Glutamatergic neuron (in vitro differentiated cells): ENCODE measurements around the gene SUGCT. TPM values are rescaled to one million over a fixed set of nuclear protein-coding genes. Genes with fewer than 3 reads are reported as not detected.

Experiments
- DNase-seq: peaks from one replicate; pipeline ENCODE4 v3.0.0; 2022
- H3K27ac Mint-ChIP-seq: one replicate; pipeline ENCODE4 v1.8.0; 2020; ENCODE audit warnings: mild to moderate bottlenecking, mixed read lengths, inconsistent platforms; ENCODE audit not compliant: unreplicated experiment
- H3K27me3 Mint-ChIP-seq: one replicate; pipeline ENCODE4 v1.8.0; 2020; ENCODE audit warnings: mild to moderate bottlenecking, moderate library complexity, mixed read lengths, inconsistent platforms; ENCODE audit not compliant: unreplicated experiment
- H3K36me3 Mint-ChIP-seq: one replicate; pipeline ENCODE4 v1.8.0; 2020; ENCODE audit warnings: mild to moderate bottlenecking, mixed read lengths, inconsistent platforms; ENCODE audit not compliant: unreplicated experiment
- H3K4me1 Mint-ChIP-seq: one replicate; pipeline ENCODE4 v1.8.0; 2020; ENCODE audit warnings: mild to moderate bottlenecking, low read depth, mixed read lengths, inconsistent platforms; ENCODE audit not compliant: unreplicated experiment
- H3K4me3 Mint-ChIP-seq: one replicate; pipeline ENCODE4 v1.8.0; 2020; ENCODE audit warnings: mild to moderate bottlenecking, mixed read lengths, inconsistent platforms; ENCODE audit not compliant: unreplicated experiment
- H3K9me3 Mint-ChIP-seq: one replicate; pipeline ENCODE4 v1.8.0; 2020; ENCODE audit warnings: mild to moderate bottlenecking, moderate library complexity, mixed read lengths, inconsistent platforms; ENCODE audit not compliant: unreplicated experiment
- CTCF ChIP-seq: fragments of 200-600 bp; sonication (generic); IDR thresholded peaks from one replicate; pipeline ENCODE4 v1.5.0; 2021; ENCODE audit not compliant: partially characterized antibody, unreplicated experiment
- total RNA-seq: library from RNA; stranded (reverse); fragmentation: NEBNext Ultra II Directional; extraction: Animal tissue kit (Norgen Biotek cat#: 25700); gene quantifications from one replicate; pipeline ENCODE4 v1.2.1, GENCODE V29; 2021; ENCODE audit not compliant: unreplicated experiment

Gene SUGCT
- total RNA-seq, 1 donor from 2014 or later = 1.2 TPM

- TF ChIP-seq CTCF = no peak
- H3K36me3 Mint-ChIP-seq = no peaks in the 10 kb centered on the region
- no peaks in the 10 kb centered on the region for H3K4me1 Mint-ChIP-seq
- H3K27ac Mint-ChIP-seq = no peak overlapping the region
- no peak for DNase-seq
- peaks cover 1% of the 10 kb centered on the region for H3K9me3 Mint-ChIP-seq
- no peak overlapping the region for H3K4me3 Mint-ChIP-seq
- H3K27me3 Mint-ChIP-seq = no peaks in the 10 kb centered on the region
These were observed 648.0 kb downstream of the SUGCT start for GRCh38 chr7:40782836-40783235.

GRCh38 chr7:40784176-40784575, 649.4 kb downstream of the SUGCT start:
- no peaks in the 10 kb centered on the region for H3K9me3 Mint-ChIP-seq
- no peaks in the 10 kb centered on the region for H3K4me1 Mint-ChIP-seq
- H3K27ac Mint-ChIP-seq = no peak overlapping the region
- TF ChIP-seq CTCF = no peak
- no peaks in the 10 kb centered on the region for H3K36me3 Mint-ChIP-seq
- H3K27me3 Mint-ChIP-seq = no peaks in the 10 kb centered on the region
- no peak for DNase-seq
- no peak overlapping the region for H3K4me3 Mint-ChIP-seq

- Mint-ChIP-seq H3K36me3 (no peaks in the 10 kb centered on the region), H3K4me1 (no peaks in the 10 kb centered on the region), H3K9me3 (no peaks in the 10 kb centered on the region), H3K27ac (no peak overlapping the region), H3K27me3 (no peaks in the 10 kb centered on the region), H3K4me3 (no peak overlapping the region)
- no peak for DNase-seq
- TF ChIP-seq CTCF = no peak
These were observed 652.1 kb downstream of the SUGCT start for GRCh38 chr7:40786909-40787308.

- DNase-seq = no peak
- Mint-ChIP-seq H3K9me3 (no peaks in the 10 kb centered on the region), H3K27me3 (no peaks in the 10 kb centered on the region), H3K36me3 (no peaks in the 10 kb centered on the region), H3K27ac (no peak overlapping the region), H3K4me3 (no peak overlapping the region), H3K4me1 (no peaks in the 10 kb centered on the region)
- no peak for TF ChIP-seq CTCF
These were observed 658.3 kb downstream of the SUGCT start for GRCh38 chr7:40793132-40793531.

GRCh38 chr7:40795607-40796006, 660.8 kb downstream of the SUGCT start:
- Mint-ChIP-seq H3K27ac (no peak overlapping the region), H3K36me3 (no peaks in the 10 kb centered on the region), H3K4me1 (no peaks in the 10 kb centered on the region), H3K27me3 (no peaks in the 10 kb centered on the region), H3K9me3 (no peaks in the 10 kb centered on the region), H3K4me3 (no peak overlapping the region)
- DNase-seq = no peak
- no peak for TF ChIP-seq CTCF
